Activated CD4-positive, alpha-beta T cell treated with anti-CD3 and anti-CD28 coated beads, Interleukin-2, amount 10 ng/mL, durations not matched to agents 24 days and 14 days (primary cell): ENCODE data around the gene NFYB. TPM values are rescaled to one million over a fixed set of nuclear protein-coding genes. Genes with fewer than 3 reads are reported as not detected.
"Not testable (repeated sequence)": the region's sequence is repeated elsewhere in the genome, so short reads cannot be mapped to it uniquely, and the experiment has no call there.

Experiments used
- DNase-seq: peaks from one replicate; pipeline ENCODE4 v3.0.0; 2022
- H3K27ac Mint-ChIP-seq: one replicate; pipeline ENCODE4 v1.8.0; 2022; ENCODE audit warnings: mild to moderate bottlenecking, mixed read lengths
- H3K27me3 Mint-ChIP-seq: one replicate; pipeline ENCODE4 v1.8.0; 2022; ENCODE audit warnings: mixed read lengths
- H3K36me3 Mint-ChIP-seq: one replicate; pipeline ENCODE4 v1.8.0; 2022; ENCODE audit warnings: low read depth, mild to moderate bottlenecking, mixed read lengths
- H3K4me1 Mint-ChIP-seq: one replicate; pipeline ENCODE4 v1.8.0; 2021; ENCODE audit warnings: mixed read lengths
- H3K4me3 Mint-ChIP-seq: one replicate; pipeline ENCODE4 v1.8.0; 2022; ENCODE audit warnings: mild to moderate bottlenecking, moderate library complexity, mixed read lengths
- H3K9me3 Mint-ChIP-seq: one replicate; pipeline ENCODE4 v1.8.0; 2021; ENCODE audit warnings: mixed read lengths
- intact Hi-C: fragments of 100-400 bp; cut with micrococcal nuclease; formaldehyde crosslinking; loops from one replicate; pipeline ENCODE4 v1.15.1; 2023
- total RNA-seq: library from RNA; stranded (reverse); gene quantifications from 2 replicates; pipeline ENCODE4 v1.2.3, GENCODE V29; 2022

NFYB gene
- total RNA-seq, 1 donor from 2014 or later, result 25.4 TPM

GRCh38 chr12:104171785-104172569 is 34.0 kb upstream of the NFYB start:
- peaks cover 2% of the 10 kb centered on the region for H3K4me1 Mint-ChIP-seq
- H3K4me3 Mint-ChIP-seq, result no peak overlapping the region
- H3K27ac Mint-ChIP-seq, result no peak overlapping the region
- intact Hi-C loops, result no loop called here
- no peaks in the 10 kb centered on the region for H3K36me3 Mint-ChIP-seq
- DNase-seq, result no peak
- peaks cover 3% of the 10 kb centered on the region for H3K9me3 Mint-ChIP-seq
- H3K27me3 Mint-ChIP-seq, result peaks cover 5% of the 10 kb centered on the region

- H3K4me3 Mint-ChIP-seq, result no peak overlapping the region
- H3K9me3 Mint-ChIP-seq, result peaks cover 3% of the 10 kb centered on the region
- H3K4me1 Mint-ChIP-seq, result no peaks in the 10 kb centered on the region
- intact Hi-C loops, result no loop called here
- peaks cover 6% of the 10 kb centered on the region for H3K27me3 Mint-ChIP-seq
- H3K36me3 Mint-ChIP-seq, result no peaks in the 10 kb centered on the region
- DNase-seq, result no peak
- H3K27ac Mint-ChIP-seq, result no peak overlapping the region
Observed at GRCh38 chr12:104168596-104168995, 30.6 kb upstream of the NFYB start.

DNA sequence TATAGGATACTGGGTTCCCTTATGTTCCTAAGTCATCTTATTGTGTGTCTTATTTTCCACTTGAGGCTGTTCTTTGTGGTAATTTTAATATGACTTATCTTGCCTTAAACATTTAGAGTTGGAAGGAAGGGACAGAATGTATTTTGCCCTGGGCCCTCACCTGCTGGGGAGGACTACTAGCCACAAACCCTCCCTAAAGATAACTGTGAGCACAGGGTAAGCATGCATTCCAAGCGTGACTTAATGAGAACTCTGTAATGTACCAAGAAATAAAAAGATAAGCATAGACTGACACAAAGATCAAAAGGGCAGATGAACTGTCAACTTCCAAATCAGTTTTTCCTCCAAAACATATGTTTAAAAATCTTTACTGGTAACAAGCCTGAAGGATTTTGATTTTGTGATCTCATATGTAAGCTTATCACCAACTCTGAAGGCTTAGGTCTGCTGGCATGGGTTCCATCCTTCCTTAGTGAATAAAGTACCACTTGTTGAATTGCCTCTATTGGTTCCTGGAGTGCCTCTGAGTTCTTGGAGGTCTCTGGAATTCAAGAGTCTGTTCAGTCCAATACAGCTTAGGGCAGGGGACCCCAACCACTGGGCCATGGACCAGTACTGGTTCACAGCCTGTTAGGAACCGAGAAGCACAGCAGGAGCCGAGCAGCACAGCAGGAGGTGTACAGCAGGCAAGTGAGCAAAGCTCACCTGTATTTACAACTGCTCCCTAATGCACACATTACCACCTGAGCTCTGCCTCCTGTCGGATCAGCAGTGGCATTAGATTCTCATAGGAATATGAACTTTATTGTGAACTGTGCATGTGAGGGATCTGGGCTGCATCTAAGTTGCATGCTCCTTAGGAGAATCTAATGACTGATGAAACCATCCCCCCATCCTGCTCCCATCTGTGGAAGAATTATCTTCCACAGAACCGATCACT is 29.8 kb upstream of the NFYB start:
- DNase-seq, result no peak
- Mint-ChIP-seq H3K27ac (no peak overlapping the region), H3K27me3 (peaks cover 6% of the 10 kb centered on the region), H3K9me3 (peaks cover 3% of the 10 kb centered on the region), H3K4me1 (no peaks in the 10 kb centered on the region), H3K36me3 (no peaks in the 10 kb centered on the region), H3K4me3 (no peak overlapping the region)
- intact Hi-C loops, result no loop called here

- intact Hi-C loops, result no loop called here
Observed at GRCh38 chr12:104166465-104166864, 28.5 kb upstream of the NFYB start.

DNA sequence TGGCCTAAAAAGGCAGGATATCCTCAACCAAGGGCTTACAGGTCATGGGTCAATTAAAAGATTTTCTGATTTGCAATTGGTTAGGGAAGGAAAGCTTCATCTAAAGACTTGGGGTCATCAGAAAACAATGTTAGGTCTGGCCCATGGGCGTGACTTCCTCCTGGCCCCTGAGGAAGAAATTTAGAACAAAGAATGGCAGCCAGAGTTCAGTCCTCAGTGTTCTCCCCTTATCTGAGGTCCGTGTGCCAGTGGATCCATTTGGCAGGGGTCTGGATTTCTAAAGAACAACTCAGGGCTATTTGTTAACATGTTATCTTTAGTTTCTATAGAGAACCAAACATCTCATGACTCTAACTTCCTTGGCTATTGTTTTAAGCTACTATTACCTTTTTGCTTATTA is 27.8 kb upstream of the NFYB start:
- peaks cover 8% of the 10 kb centered on the region for H3K27me3 Mint-ChIP-seq
- H3K9me3 Mint-ChIP-seq, result peaks cover 4% of the 10 kb centered on the region
- DNase-seq, result no peak
- intact Hi-C loops, result no loop called here
- no peak overlapping the region for H3K27ac Mint-ChIP-seq
- H3K36me3 Mint-ChIP-seq, result no peaks in the 10 kb centered on the region
- H3K4me3 Mint-ChIP-seq, result no peak overlapping the region
- H3K4me1 Mint-ChIP-seq, result no peaks in the 10 kb centered on the region

More at GRCh38 chr12:104166465-104166864, 28.5 kb upstream of the NFYB start:
- H3K27me3 Mint-ChIP-seq, result peaks cover 8% of the 10 kb centered on the region
- no peaks in the 10 kb centered on the region for H3K36me3 Mint-ChIP-seq
- peaks cover 4% of the 10 kb centered on the region for H3K9me3 Mint-ChIP-seq
- H3K27ac Mint-ChIP-seq, result no peak overlapping the region
- H3K4me3 Mint-ChIP-seq, result no peak overlapping the region
- DNase-seq, result no peak
- H3K4me1 Mint-ChIP-seq, result no peaks in the 10 kb centered on the region

GRCh38 chr12:104164634-104165033 is 26.6 kb upstream of the NFYB start:
- Mint-ChIP-seq H3K36me3 (no peaks in the 10 kb centered on the region), H3K4me1 (no peaks in the 10 kb centered on the region), H3K27ac (no peak overlapping the region), H3K9me3 (peaks cover 4% of the 10 kb centered on the region), H3K27me3 (peaks cover 9% of the 10 kb centered on the region), H3K4me3 (no peak overlapping the region)
- DNase-seq, result no peak
- intact Hi-C loops, result no loop called here

DNA sequence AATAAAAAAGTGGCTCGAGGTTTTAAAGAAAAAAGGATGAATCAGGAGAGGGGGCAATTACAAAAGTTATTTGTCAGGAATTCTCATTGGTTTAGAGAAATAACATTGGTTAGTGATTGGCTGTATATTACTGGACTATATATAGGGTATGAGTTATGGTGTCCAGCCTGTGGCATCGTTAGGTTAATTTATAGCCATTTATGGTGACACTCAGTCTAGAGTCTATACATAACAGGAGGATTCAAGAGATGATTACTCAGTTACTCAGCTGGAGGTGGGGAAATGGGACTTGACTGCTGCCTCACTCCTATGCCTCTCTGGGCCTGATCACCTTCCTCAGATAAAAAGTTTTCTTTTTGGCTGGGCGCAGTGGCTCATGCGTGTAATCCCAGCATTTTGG is 25.6 kb upstream of the NFYB start:
- H3K27ac Mint-ChIP-seq, result no peak overlapping the region
- intact Hi-C loops, result no loop called here
- DNase-seq, result no peak
- H3K4me1 Mint-ChIP-seq, result no peaks in the 10 kb centered on the region
- H3K27me3 Mint-ChIP-seq, result peaks cover 11% of the 10 kb centered on the region
- H3K9me3 Mint-ChIP-seq, result peaks cover 4% of the 10 kb centered on the region
- no peak overlapping the region for H3K4me3 Mint-ChIP-seq
- no peaks in the 10 kb centered on the region for H3K36me3 Mint-ChIP-seq

DNA sequence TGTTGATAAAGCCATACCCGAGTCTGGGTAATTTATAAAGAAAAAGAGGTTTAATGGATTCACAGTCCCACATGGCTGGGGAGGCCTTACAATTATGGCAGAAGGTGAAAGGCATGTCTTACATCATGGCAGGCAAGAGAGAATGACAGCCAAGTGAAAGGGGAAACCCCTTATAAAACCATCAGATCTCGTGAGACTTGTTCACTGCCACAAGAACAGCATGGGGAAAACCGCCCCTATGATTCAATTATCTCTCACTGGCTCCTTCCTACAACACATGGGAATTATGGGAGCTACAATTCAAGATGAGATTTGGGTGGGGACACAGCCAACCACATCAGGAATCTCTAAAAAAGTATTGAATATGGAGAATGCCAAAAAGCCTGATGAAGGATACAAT is 25.0 kb upstream of the NFYB start:
- H3K9me3 Mint-ChIP-seq, H3K4me1 Mint-ChIP-seq, H3K27ac Mint-ChIP-seq, H3K27me3 Mint-ChIP-seq, DNase-seq, H3K36me3 Mint-ChIP-seq, intact Hi-C loops, H3K4me3 Mint-ChIP-seq: not testable (repeated sequence)

- Mint-ChIP-seq H3K27me3 (peaks cover 9% of the 10 kb centered on the region), H3K36me3 (no peaks in the 10 kb centered on the region), H3K27ac (no peak overlapping the region), H3K4me3 (no peak overlapping the region), H3K9me3 (no peaks in the 10 kb centered on the region), H3K4me1 (peaks cover 8% of the 10 kb centered on the region)
- intact Hi-C loops, result no loop called here
- DNase-seq, result no peak
Observed at GRCh38 chr12:104155711-104156555, 17.9 kb upstream of the NFYB start.

- Mint-ChIP-seq H3K4me1 (peaks cover 8% of the 10 kb centered on the region), H3K36me3 (no peaks in the 10 kb centered on the region), H3K27ac (no peak overlapping the region), H3K27me3 (peaks cover 9% of the 10 kb centered on the region), H3K9me3 (no peaks in the 10 kb centered on the region), H3K4me3 (no peak overlapping the region)
- intact Hi-C loops, result no loop called here
- DNase-seq, result no peak
Observed at GRCh38 chr12:104154806-104155205, 16.8 kb upstream of the NFYB start.

DNA sequence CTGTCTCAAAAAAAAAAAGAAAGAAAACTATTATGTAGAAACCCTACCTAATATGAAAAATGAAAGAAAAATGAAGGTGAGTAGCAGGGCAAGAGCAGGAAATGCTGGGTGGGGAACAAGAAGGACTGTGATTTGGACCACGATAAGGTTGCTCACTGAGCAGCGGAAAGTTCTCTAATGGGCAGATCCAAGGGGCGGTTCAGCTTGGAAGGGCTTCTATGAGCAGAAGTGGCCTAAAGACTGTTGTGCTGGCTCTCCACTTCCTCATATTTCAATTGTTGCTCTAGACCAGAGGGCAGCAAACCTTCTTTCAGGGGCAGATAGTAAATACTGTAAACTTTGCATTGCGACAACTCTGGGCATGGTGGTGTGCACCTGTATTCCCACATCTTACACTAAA is 16.3 kb upstream of the NFYB start:
- DNase-seq, result no peak
- Mint-ChIP-seq H3K27ac (no peak overlapping the region), H3K9me3 (no peaks in the 10 kb centered on the region), H3K27me3 (peaks cover 13% of the 10 kb centered on the region), H3K36me3 (no peaks in the 10 kb centered on the region), H3K4me3 (no peak overlapping the region), H3K4me1 (peaks cover 8% of the 10 kb centered on the region)
- intact Hi-C loops, result no loop called here

DNA sequence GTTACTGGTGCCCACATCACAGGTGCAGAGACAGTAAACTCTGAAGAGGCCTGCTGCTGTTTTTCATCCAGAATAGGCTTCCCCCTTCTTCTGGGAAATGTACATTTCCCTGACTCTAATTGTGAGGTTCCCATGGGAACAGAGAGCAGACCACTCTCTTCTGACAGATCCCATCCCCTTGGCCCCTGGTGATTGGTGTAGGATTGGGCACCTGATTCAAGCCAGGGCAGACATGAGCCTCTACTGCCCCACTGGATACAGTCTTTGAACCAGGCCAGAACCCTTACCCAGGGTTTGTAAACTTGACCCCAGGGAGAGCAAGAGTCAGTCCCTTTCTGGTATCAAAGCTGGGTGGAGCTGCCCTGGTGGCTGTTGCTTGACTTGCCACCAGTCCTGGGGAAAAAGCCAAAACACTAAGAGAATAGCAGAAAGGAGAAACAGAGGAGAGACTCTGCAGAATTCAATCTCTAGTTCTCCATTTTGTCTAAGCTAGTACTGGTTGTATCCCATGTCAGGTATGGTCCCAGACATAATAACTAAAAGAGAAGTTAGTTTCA is 14.8 kb upstream of the NFYB start:
- no peaks in the 10 kb centered on the region for H3K36me3 Mint-ChIP-seq
- no peak for DNase-seq
- peaks cover 22% of the 10 kb centered on the region for H3K27me3 Mint-ChIP-seq
- H3K9me3 Mint-ChIP-seq, result no peaks in the 10 kb centered on the region
- H3K27ac Mint-ChIP-seq, result no peak overlapping the region
- peaks cover 8% of the 10 kb centered on the region for H3K4me1 Mint-ChIP-seq
- intact Hi-C loops, result no loop called here
- H3K4me3 Mint-ChIP-seq, result no peak overlapping the region

DNA sequence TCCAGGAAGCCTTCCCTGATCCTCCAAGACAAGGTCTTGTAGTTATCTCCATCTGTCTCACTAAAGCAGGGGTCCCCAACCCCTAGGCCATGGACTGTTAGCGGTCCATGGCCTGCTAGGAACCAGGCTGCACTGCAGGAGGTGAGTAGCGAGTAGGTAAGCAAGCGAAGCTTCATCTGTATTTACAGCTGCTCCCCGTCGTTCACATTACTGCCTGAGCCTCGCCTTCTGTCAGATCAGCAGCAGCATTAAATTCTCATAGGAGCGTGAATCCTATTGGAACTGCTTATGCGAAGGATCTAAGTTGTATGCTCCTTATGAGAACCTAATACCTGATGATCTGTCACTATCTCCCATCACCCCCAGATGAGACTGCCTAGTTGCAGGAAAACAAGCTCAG is 12.4 kb upstream of the NFYB start:
- no peaks in the 10 kb centered on the region for H3K9me3 Mint-ChIP-seq
- H3K36me3 Mint-ChIP-seq, result no peaks in the 10 kb centered on the region
- peaks cover 8% of the 10 kb centered on the region for H3K4me1 Mint-ChIP-seq
- intact Hi-C loops, result no loop called here
- no peak overlapping the region for H3K27ac Mint-ChIP-seq
- no peak overlapping the region for H3K4me3 Mint-ChIP-seq
- H3K27me3 Mint-ChIP-seq, result peaks cover 31% of the 10 kb centered on the region
- no peak for DNase-seq
